BJ (cell line): ENCODE data around the gene NMT1. TPM values are rescaled to one million over a fixed set of nuclear protein-coding genes. Genes with fewer than 3 reads are reported as not detected.
"Not testable (repeated sequence)": the region's sequence is repeated elsewhere in the genome, so short reads cannot be mapped to it uniquely, and the experiment has no call there.

Experiments
- CTCF ChIA-PET: fragments of 350-600 bp; formaldehyde crosslinking; extraction: SDS; loops from one replicate; lab custom pipeline; 2021; ENCODE audit warnings: antibody characterized with exemption, inconsistent platforms; lab: Yijun Ruan, JAX
- POLR2A ChIA-PET: fragments of 300-600 bp; sonication (Branson Sonifier 250); formaldehyde crosslinking; extraction: SDS; loops from one replicate; lab custom pipeline; 2021; ENCODE audit warnings: antibody characterized with exemption; lab: Charles Lee
- DNase-seq: peaks from one replicate; pipeline ENCODE4 v3.0.0-alpha.2; 2011; ENCODE audit warnings: low read depth
- H3K27me3 ChIP-seq: 2 replicates; pipeline ENCODE4 v1.6.0; 2011; ENCODE audit warnings: low read length; ENCODE audit not compliant: control insufficient read depth, insufficient read depth
- H3K36me3 ChIP-seq: 2 replicates; pipeline ENCODE4 v1.5.1; 2011; ENCODE audit warnings: low read length; ENCODE audit not compliant: control insufficient read depth, insufficient read depth
- H3K4me3 ChIP-seq: 2 replicates; pipeline ENCODE4 v1.5.1; 2011; ENCODE audit warnings: low read depth, mild to moderate bottlenecking, control low read depth, low read length
- polyA plus RNA-seq: library from polyadenylated mRNA; depleted of rRNA; stranded (reverse); fragments of >200 nt; gene quantifications from 2 replicates; pipeline ENCODE4 v1.2.3, GENCODE V29; 2011
- TF ChIP-seq, protein P1 (sequence below): IDR thresholded peaks from 2 replicates; pipeline ENCODE4 v1.5.1; 2011; ENCODE audit warnings: low read depth, mild to moderate bottlenecking, control low read depth, inconsistent platforms, low read length, moderate library complexity; ENCODE audit not compliant: insufficient read depth

NMT1 gene
- polyA plus RNA-seq, 1 experiment, result 62.5 TPM

GRCh38 chr17:45051060-45051719 lies 9.9 kb upstream of the NMT1 start, which contains the start of gene DCAKD:
Gene DCAKD, minus strand, starts transcription at chr17:45051632. Its CDS starts 16,747 bp downstream, at chr17:45034885.
- Histone ChIP-seq H3K4me3 (peak within 1 kb of the TSS; percentile 67), H3K27me3 (no peaks in the 10 kb centered on the region), H3K36me3 (no peaks in the 10 kb centered on the region)
- ChIA-PET POLR2A (interaction anchor here (0.5 kb wide), 1 partner anchor 216 kb away, joined by 3 read pairs; no protein-coding TSS in a partner anchor), CTCF (interaction anchor here (0.8 to 1.2 kb wide), 5 partner anchors 16 to 98 kb away, joined by 3 to 6 read pairs (median 4); partner anchors contain the start of gene ACBD4)
- TF ChIP-seq, protein P1, sequence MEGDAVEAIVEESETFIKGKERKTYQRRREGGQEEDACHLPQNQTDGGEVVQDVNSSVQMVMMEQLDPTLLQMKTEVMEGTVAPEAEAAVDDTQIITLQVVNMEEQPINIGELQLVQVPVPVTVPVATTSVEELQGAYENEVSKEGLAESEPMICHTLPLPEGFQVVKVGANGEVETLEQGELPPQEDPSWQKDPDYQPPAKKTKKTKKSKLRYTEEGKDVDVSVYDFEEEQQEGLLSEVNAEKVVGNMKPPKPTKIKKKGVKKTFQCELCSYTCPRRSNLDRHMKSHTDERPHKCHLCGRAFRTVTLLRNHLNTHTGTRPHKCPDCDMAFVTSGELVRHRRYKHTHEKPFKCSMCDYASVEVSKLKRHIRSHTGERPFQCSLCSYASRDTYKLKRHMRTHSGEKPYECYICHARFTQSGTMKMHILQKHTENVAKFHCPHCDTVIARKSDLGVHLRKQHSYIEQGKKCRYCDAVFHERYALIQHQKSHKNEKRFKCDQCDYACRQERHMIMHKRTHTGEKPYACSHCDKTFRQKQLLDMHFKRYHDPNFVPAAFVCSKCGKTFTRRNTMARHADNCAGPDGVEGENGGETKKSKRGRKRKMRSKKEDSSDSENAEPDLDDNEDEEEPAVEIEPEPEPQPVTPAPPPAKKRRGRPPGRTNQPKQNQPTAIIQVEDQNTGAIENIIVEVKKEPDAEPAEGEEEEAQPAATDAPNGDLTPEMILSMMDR, result no peak
- DNase-seq, result peak; percentile 75

- CTCF ChIA-PET, result interaction anchor here (1.2 kb wide), 1 partner anchor 84 kb away, joined by 6 read pairs; the partner anchor contains the start of gene ACBD4
- DNase-seq, H3K36me3 ChIP-seq, POLR2A ChIA-PET, H3K27me3 ChIP-seq: not testable (repeated sequence)
- peak overlapping the region; percentile 55 for H3K4me3 ChIP-seq
Observed at GRCh38 chr17:45051720-45052051, 9.4 kb upstream of the NMT1 start.

GRCh38 chr17:45052052-45052772 lies 8.9 kb upstream of the NMT1 start:
- peak overlapping the region; percentile 55 for H3K4me3 ChIP-seq
- no peaks in the 10 kb centered on the region for H3K36me3 ChIP-seq
- H3K27me3 ChIP-seq, result no peaks in the 10 kb centered on the region
- ChIA-PET CTCF (no interaction called here), POLR2A (no interaction called here)
- no peak for DNase-seq
- TF ChIP-seq, protein P1, result no peak

DNA sequence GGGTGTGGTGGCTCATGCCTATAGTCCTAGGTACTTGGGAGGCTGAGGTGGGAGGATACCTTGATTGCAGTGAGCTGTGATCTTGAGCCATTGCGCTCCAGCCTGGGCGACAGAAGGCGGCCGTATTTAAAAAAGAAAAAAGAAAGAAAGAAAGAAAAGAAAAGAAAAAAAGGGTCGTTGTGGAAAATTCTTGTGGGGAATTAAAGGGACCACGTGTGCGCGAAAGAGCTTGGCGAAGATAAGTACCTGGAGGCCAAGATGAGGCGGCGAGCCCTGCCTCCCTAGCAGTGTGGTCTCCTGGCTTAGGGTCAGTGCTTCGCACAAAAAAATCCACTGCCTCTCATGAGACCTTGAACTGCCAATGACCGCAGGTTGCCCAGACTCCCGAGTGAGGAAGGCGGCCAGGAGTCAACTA lies 728 bp upstream of the NMT1 start:
- DNase-seq, result no peak
- Histone ChIP-seq H3K36me3 (no peaks in the 10 kb centered on the region), H3K4me3 (peak overlapping the region; percentile 91), H3K27me3 (no peaks in the 10 kb centered on the region)
- POLR2A ChIA-PET, result interaction anchor here (1.0 to 1.3 kb wide), 2 partner anchors 11 to 13 kb away, joined by 5 read pairs; no protein-coding TSS in a partner anchor
- TF ChIP-seq, protein P1, result no peak
- CTCF ChIA-PET, result interaction anchor here (0.9 to 1.3 kb wide), 2 partner anchors 13 to 75 kb away, joined by 3 read pairs; partner anchors contain the start of gene ACBD4

- POLR2A ChIA-PET, result interaction anchor here (0.6 to 1.3 kb wide), 4 partner anchors 12 to 42 kb away, joined by 3 to 5 read pairs (median 4); no protein-coding TSS in a partner anchor
- Histone ChIP-seq H3K36me3 (no peaks in the 10 kb centered on the region), H3K4me3 (peak overlapping the region; percentile 68), H3K27me3 (no peaks in the 10 kb centered on the region)
- TF ChIP-seq, protein P1, result no peak
- peak; percentile 73 for DNase-seq
- CTCF ChIA-PET, result interaction anchor here (0.9 to 1.3 kb wide), 4 partner anchors 10 to 74 kb away, joined by 3 to 5 read pairs (median 4); partner anchors contain the start of gene ACBD4
Observed at GRCh38 chr17:45061606-45062205, 589 bp downstream of the NMT1 start.
